Endothelial cell of umbilical vein (primary cell): ENCODE measurements around the gene KCNC4. TPM values are rescaled to one million over a fixed set of nuclear protein-coding genes. Genes with fewer than 3 reads are reported as not detected.

Source experiments
- BruUV-seq: library from RNA; stranded (reverse); fragments of 400-500 nt; replicated peaks from 2 replicates; lab custom pipeline; 2021; lab: Mats Ljungman, UMichigan
- CTCF ChIA-PET: fragments of 300-600, 350-600 bp; sonication (Branson Sonifier 250); formaldehyde crosslinking; loops from one replicate; lab custom pipeline; 2021; ENCODE audit warnings: antibody characterized with exemption, inconsistent platforms; lab: Charles Lee
- POLR2A ChIA-PET: fragments of 300-600, 350-600 bp; sonication (Branson Sonifier 250); formaldehyde crosslinking; loops from one replicate; lab custom pipeline; 2021; ENCODE audit warnings: antibody characterized with exemption, inconsistent platforms; lab: Charles Lee
- DNase-seq: peaks from one replicate; pipeline ENCODE4 v3.0.0-alpha.2; 2011; ENCODE audit warnings: low read depth, low spot score
- FAIRE-seq: peaks from 2 replicates; lab custom pipeline; 2011; peaks lifted over from hg19 to GRCh38; lab: Jason Lieb, UNC
- H2AFZ ChIP-seq: 2 replicates; pipeline ENCODE4 v1.6.0; 2012; ENCODE audit warnings: low read depth, low read length, control low read depth, inconsistent platforms
- H3K27ac ChIP-seq: 2 replicates; pipeline ENCODE4 v1.5.1; 2011; ENCODE audit warnings: low read depth, mild to moderate bottlenecking, control low read depth, low read length, moderate library complexity; ENCODE audit not compliant: insufficient read depth
- H3K27me3 ChIP-seq, 2 experiments: 2 replicates each; pipeline versions ENCODE4 v1.6.0 to v1.6.1; 2011; ENCODE audit warnings: low read length in 2 of 2, mixed read lengths in 1 of 2; ENCODE audit not compliant: control insufficient read depth in 2 of 2, insufficient read depth in 2 of 2
- H3K36me3 ChIP-seq, 2 experiments: 2 replicates in 1 of 2; 3 replicates in 1 of 2; pipeline ENCODE4 v1.5.1; 2011; ENCODE audit warnings: low read length in 2 of 2, mild to moderate bottlenecking in 1 of 2, moderate library complexity in 1 of 2; ENCODE audit not compliant: control insufficient read depth in 2 of 2, insufficient read depth in 2 of 2; ENCODE audit errors: extremely low read depth in 1 of 2
- H3K4me1 ChIP-seq: 3 replicates; pipeline ENCODE4 v1.5.1; 2011; ENCODE audit warnings: mild to moderate bottlenecking, low read length; ENCODE audit not compliant: control insufficient read depth, insufficient read depth; ENCODE audit errors: extremely low read depth
- H3K4me2 ChIP-seq: 2 replicates; pipeline ENCODE4 v1.6.1; 2011; ENCODE audit warnings: low read length, control low read depth, mixed read lengths; ENCODE audit not compliant: insufficient read depth
- H3K4me3 ChIP-seq, 3 experiments: fragments of 200-600 bp in 1 of 3; sonication (generic), shearing (Covaris generic) in 1 of 3; replicated peaks in 1 of 3; 2 replicates each; pipeline ENCODE4 v1.5.1; 2011 to 2016; ENCODE audit warnings: control low read depth in 3 of 3, low read length in 3 of 3, mild to moderate bottlenecking in 2 of 3, inconsistent platforms in 1 of 3, low read depth in 1 of 3, moderate library complexity in 1 of 3; ENCODE audit not compliant: insufficient read depth in 1 of 3
- H3K79me2 ChIP-seq: 2 replicates; pipeline ENCODE4 v1.6.0; 2012; ENCODE audit warnings: low read length, inconsistent platforms; ENCODE audit not compliant: control insufficient read depth, insufficient read depth
- H3K9ac ChIP-seq: replicated peaks from 2 replicates; pipeline ENCODE3; 2011; ENCODE audit warnings: low read length, control low read depth; ENCODE audit not compliant: insufficient read depth; ENCODE audit errors: extremely low read depth
- H3K9me1 ChIP-seq: replicated peaks from 3 replicates; pipeline ENCODE4 v1.6.0; 2011; ENCODE audit warnings: mild to moderate bottlenecking, low read length; ENCODE audit not compliant: control insufficient read depth, insufficient read depth; ENCODE audit errors: extremely low read depth
- H3K9me3 ChIP-seq: replicated peaks from 2 replicates; pipeline ENCODE4 v1.5.1; 2012; ENCODE audit warnings: low read length, inconsistent platforms; ENCODE audit not compliant: control insufficient read depth, insufficient read depth
- H4K20me1 ChIP-seq: replicated peaks from 2 replicates; pipeline ENCODE3; 2011; ENCODE audit warnings: mild to moderate bottlenecking, low read length; ENCODE audit not compliant: control insufficient read depth, insufficient read depth; ENCODE audit errors: extremely low read depth
- EZH2 ChIP-seq: IDR thresholded peaks from 2 replicates; pipeline ENCODE4 v1.6.1; 2012; ENCODE audit warnings: borderline replicate concordance, low read depth, mild to moderate bottlenecking, moderate library complexity, low read length, inconsistent platforms; ENCODE audit not compliant: severe bottlenecking
- FOS ChIP-seq: IDR thresholded peaks from 2 replicates; pipeline ENCODE4 v1.6.1; 2011; ENCODE audit warnings: mild to moderate bottlenecking, low read length, moderate library complexity, borderline replicate concordance; ENCODE audit not compliant: insufficient read depth
- GATA2 ChIP-seq: IDR thresholded peaks from 2 replicates; pipeline ENCODE4 v1.7.0; 2011; ENCODE audit warnings: low read depth, mild to moderate bottlenecking, moderate library complexity, mixed read lengths, low read length; ENCODE audit not compliant: insufficient read length, insufficient read depth
- JUN ChIP-seq: IDR thresholded peaks from 2 replicates; pipeline ENCODE4 v1.6.1; 2011; ENCODE audit warnings: borderline replicate concordance, low read depth; ENCODE audit not compliant: insufficient read length, insufficient read depth
- MYC ChIP-seq: IDR thresholded peaks from one replicate; pipeline ENCODE4 v1.6.1; 2011; ENCODE audit warnings: mild to moderate bottlenecking, low read depth, low read length
- POLR2A ChIP-seq: IDR thresholded peaks from 2 replicates; pipeline ENCODE4 v1.6.1; 2012; ENCODE audit warnings: low read depth, mild to moderate bottlenecking, control low read depth, low read length
- POLR2AphosphoS5 ChIP-seq: IDR thresholded peaks from 2 replicates; pipeline ENCODE4 v1.6.1; 2012; ENCODE audit warnings: low read depth, mild to moderate bottlenecking, control low read depth, low read length, moderate library complexity; ENCODE audit not compliant: insufficient read depth
- dilution Hi-C: fragments of 300-500 bp; cut with MboI; formaldehyde crosslinking; loops from one replicate; pipeline ENCODE4 v1.15.0; 2019; ENCODE audit warnings: low sequenced_read_pairs; ENCODE audit not compliant: extremely low pct_ligation_motif_present
- intact Hi-C: fragments of 100-400 bp; cut with micrococcal nuclease; formaldehyde crosslinking; loops from one replicate; pipeline ENCODE4 v1.10.0; 2022
- polyA plus RNA-seq, 4 experiments: library from polyadenylated mRNA; depleted of rRNA in 3 of 4; stranded (reverse) in 3 of 4; unstranded in 1 of 4; fragments of >200 nt; gene quantifications; 2 replicates each; pipeline versions ENCODE4 v1.2.1 to v1.2.3, GENCODE V29; 2011 to 2012; ENCODE audit warnings: missing spikeins in 1 of 4
- total RNA-seq: library from RNA; stranded (reverse); gene quantifications from 2 replicates; pipeline ENCODE4 v1.2.3, GENCODE V29; 2021
- TF ChIP-seq, protein P1 (sequence below): IDR thresholded peaks from 2 replicates; pipeline ENCODE4 v1.6.1; 2011; ENCODE audit not compliant: insufficient read depth, insufficient read length
- TF ChIP-seq, protein P2 (sequence below), 2 donors: IDR thresholded peaks; 1 replicate in 1 of 2; 2 replicates in 1 of 2; pipeline ENCODE4 v1.5.1; 2011; ENCODE audit warnings: low read length in 2 of 2, mild to moderate bottlenecking in 2 of 2, moderate library complexity in 2 of 2, control low read depth in 1 of 2, inconsistent platforms in 1 of 2, low read depth in 1 of 2; ENCODE audit not compliant: insufficient read depth in 1 of 2; ENCODE audit errors: extremely low read depth in 1 of 2

Gene KCNC4
- total and polyA plus RNA-seq, 2 donors (not counting 3 experiments of a cell fraction or from before 2014, with no cell fraction given), result 6.7 to 22.5 TPM

- DNase-seq, result no peak
- Histone ChIP-seq H3K4me2 (no peak overlapping the region), H4K20me1 (no peaks in the 10 kb centered on the region), H3K79me2 (no peaks in the 10 kb centered on the region), H3K36me3 (no peaks in the 10 kb centered on the region), H2AFZ (no peak overlapping the region), H3K4me3 (no peak overlapping the region), H3K9me3 (no peaks in the 10 kb centered on the region), H3K9me1 (no peaks in the 10 kb centered on the region), H3K4me1 (peaks cover 19% of the 10 kb centered on the region), H3K27ac (no peak overlapping the region), H3K27me3 (no peaks in the 10 kb centered on the region), H3K9ac (no peak overlapping the region)
- CTCF ChIA-PET, result interaction anchor here (3.6 kb wide), 1 partner anchor 70 kb away, joined by 13 read pairs; no protein-coding TSS in a partner anchor
- no peak for FAIRE-seq
- POLR2A ChIA-PET, result no interaction called here
- dilution Hi-C loops, result no loop called here
- no TSS peak for BruUV-seq
- intact Hi-C loops, result no loop called here
- TF ChIP-seq MYC (no peak), POLR2AphosphoS5 (no peak), GATA2 (no peak)
- TF ChIP-seq, protein P1, sequence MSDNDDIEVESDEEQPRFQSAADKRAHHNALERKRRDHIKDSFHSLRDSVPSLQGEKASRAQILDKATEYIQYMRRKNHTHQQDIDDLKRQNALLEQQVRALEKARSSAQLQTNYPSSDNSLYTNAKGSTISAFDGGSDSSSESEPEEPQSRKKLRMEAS, result no peak
- TF ChIP-seq, protein P2, sequence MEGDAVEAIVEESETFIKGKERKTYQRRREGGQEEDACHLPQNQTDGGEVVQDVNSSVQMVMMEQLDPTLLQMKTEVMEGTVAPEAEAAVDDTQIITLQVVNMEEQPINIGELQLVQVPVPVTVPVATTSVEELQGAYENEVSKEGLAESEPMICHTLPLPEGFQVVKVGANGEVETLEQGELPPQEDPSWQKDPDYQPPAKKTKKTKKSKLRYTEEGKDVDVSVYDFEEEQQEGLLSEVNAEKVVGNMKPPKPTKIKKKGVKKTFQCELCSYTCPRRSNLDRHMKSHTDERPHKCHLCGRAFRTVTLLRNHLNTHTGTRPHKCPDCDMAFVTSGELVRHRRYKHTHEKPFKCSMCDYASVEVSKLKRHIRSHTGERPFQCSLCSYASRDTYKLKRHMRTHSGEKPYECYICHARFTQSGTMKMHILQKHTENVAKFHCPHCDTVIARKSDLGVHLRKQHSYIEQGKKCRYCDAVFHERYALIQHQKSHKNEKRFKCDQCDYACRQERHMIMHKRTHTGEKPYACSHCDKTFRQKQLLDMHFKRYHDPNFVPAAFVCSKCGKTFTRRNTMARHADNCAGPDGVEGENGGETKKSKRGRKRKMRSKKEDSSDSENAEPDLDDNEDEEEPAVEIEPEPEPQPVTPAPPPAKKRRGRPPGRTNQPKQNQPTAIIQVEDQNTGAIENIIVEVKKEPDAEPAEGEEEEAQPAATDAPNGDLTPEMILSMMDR (IDR thresholded peaks at IDR 0.05; ENCODE audit: extremely low read depth in 1 of 2, insufficient read depth in 1 of 2, low read depth in 1 of 2, low read length in 2 of 2), result no peak
Measured at GRCh38 chr1:110242731-110243130, 32.6 kb downstream of the KCNC4 start.

DNA sequence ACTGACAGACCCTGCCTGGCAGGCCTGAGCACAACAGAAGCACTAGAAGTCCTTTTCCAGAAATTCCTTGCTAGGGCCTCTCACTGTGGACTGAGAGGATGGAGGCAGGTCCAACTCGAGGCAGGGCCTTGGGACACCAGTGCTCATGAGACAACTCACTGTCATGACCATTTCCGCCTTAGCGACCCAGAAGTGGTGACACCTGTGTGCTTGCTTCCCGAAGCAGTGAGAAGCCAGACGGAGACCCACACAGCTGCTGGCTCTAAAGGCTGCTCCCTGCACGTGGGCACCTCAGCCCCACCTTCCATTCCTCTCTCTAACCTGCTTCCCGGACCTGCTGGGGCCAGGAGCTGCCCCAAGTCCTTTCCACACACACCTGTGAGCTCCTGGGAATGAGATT is 33.0 kb downstream of the KCNC4 start:
- Histone ChIP-seq H4K20me1 (no peaks in the 10 kb centered on the region), H3K79me2 (no peaks in the 10 kb centered on the region), H3K9me3 (no peaks in the 10 kb centered on the region), H3K27me3 (no peaks in the 10 kb centered on the region), H3K9me1 (no peaks in the 10 kb centered on the region), H2AFZ (no peak overlapping the region), H3K36me3 (no peaks in the 10 kb centered on the region), H3K9ac (no peak overlapping the region), H3K27ac (no peak overlapping the region), H3K4me2 (no peak overlapping the region), H3K4me1 (peaks cover 19% of the 10 kb centered on the region), H3K4me3 (no peak overlapping the region)
- FAIRE-seq (no peak), DNase-seq (no peak)
- BruUV-seq, result no TSS peak
- POLR2A ChIA-PET, result no interaction called here
- CTCF ChIA-PET, result no interaction called here
- intact Hi-C loops, result no loop called here
- dilution Hi-C loops, result no loop called here
- TF ChIP-seq GATA2 (no peak), POLR2A (no peak), JUN (no peak), EZH2 (no peak), FOS (no peak), POLR2AphosphoS5 (no peak), MYC (no peak)
- TF ChIP-seq, protein P2 (IDR thresholded peaks at IDR 0.05; ENCODE audit: extremely low read depth in 1 of 2, insufficient read depth in 1 of 2, low read depth in 1 of 2, low read length in 2 of 2), result no peak
- TF ChIP-seq, protein P1, result no peak
